Activated CD8-positive, alpha-beta T cell treated with anti-CD3 and anti-CD28 coated beads, Interleukin-2, amount 10 ng/mL, durations not matched to agents 7 days and 5 days (primary cell): Measurements from ENCODE around the gene SHROOM4. TPM values are rescaled to one million over a fixed set of nuclear protein-coding genes. Genes with fewer than 3 reads are reported as not detected.

Source experiments
- ATAC-seq: fragments of 150-1000 bp; cut with Tn5 transposase; one replicate; pipeline ENCODE4 v1.10.0; 2021; ENCODE audit warnings: moderate library complexity
- CTCF ChIA-PET: fragments of 350-600 bp; sonication (Branson Sonifier 250); formaldehyde crosslinking; loops from one replicate; lab custom pipeline; 2021; ENCODE audit warnings: antibody characterized with exemption; lab: Charles Lee
- POLR2A ChIA-PET: fragments of 350-600 bp; sonication (Branson Sonifier 250); formaldehyde crosslinking; loops from one replicate; lab custom pipeline; 2021; ENCODE audit warnings: antibody characterized with exemption; lab: Charles Lee
- DNase-seq: peaks from one replicate; pipeline ENCODE4 v3.0.0-alpha.2; 2020
- H3K27ac Mint-ChIP-seq: one replicate; pipeline ENCODE4 v1.8.0; 2021; ENCODE audit warnings: mild to moderate bottlenecking, mixed read lengths
- H3K27me3 Mint-ChIP-seq: one replicate; pipeline ENCODE4 v1.8.0; 2021; ENCODE audit warnings: low read depth, mixed read lengths
- H3K36me3 Mint-ChIP-seq: one replicate; pipeline ENCODE4 v1.8.0; 2021; ENCODE audit warnings: low read depth, mixed read lengths
- H3K4me1 Mint-ChIP-seq: one replicate; pipeline ENCODE4 v1.8.0; 2021; ENCODE audit warnings: low read depth, mixed read lengths
- H3K4me3 Mint-ChIP-seq: one replicate; pipeline ENCODE4 v1.8.0; 2021; ENCODE audit warnings: mild to moderate bottlenecking, mixed read lengths
- H3K9me3 Mint-ChIP-seq: one replicate; pipeline ENCODE4 v1.8.0; 2022; ENCODE audit warnings: mixed read lengths; ENCODE audit not compliant: insufficient read depth
- total RNA-seq, 2 experiments: library from RNA; stranded (reverse); gene quantifications; one replicate each; pipeline ENCODE4 v1.2.3, GENCODE V29; 2021

Gene SHROOM4
- total RNA-seq, 2 experiments from 2014 or later, result not detected

DNA sequence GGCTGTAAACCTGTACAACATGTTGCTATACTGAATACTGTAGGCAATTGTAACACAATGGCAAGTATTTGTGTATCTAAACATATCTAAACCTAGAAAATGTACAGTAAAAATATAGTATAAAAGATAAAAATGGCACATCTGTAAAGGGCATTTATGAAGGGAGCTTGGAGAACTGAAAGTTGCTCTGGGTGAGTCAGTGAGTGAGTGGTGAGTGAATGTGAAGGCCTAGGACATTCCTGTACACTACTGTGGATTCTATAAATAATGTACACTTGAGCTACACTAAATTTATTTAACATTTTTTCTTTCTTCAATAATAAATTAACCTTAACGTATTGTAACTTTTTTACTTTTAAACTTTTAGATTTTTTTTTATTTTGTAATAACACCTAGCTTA is 5.0 kb upstream of the SHROOM4 start:
- Mint-ChIP-seq H3K9me3 (no peaks in the 10 kb centered on the region), H3K36me3 (no peaks in the 10 kb centered on the region), H3K4me1 (peaks cover 6% of the 10 kb centered on the region), H3K27ac (no peak overlapping the region), H3K4me3 (no peak overlapping the region), H3K27me3 (peaks cover 11% of the 10 kb centered on the region)
- ChIA-PET POLR2A (no interaction called here), CTCF (no interaction called here)
- ATAC-seq (no peak), DNase-seq (no peak)

DNA sequence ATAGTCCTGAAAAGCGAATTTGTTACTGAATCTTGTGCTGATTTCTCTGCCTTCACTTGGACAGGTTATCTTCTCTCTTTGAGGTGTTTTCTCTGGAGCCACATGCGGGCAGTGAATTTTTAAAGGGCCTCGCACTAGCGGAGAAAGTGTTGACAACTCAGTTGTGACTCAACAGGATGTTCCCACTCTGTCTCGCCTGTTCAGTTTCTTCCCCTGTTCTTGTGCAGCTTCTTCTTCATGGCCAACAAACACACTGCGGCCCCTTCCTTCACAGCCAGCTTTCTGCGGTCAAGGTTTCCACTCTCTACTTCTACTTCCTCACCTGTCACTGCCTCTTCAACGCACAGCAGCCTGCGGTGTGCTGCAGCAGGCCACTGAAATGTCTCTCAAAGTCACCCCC is 1.1 kb upstream of the SHROOM4 start:
- no peak for ATAC-seq
- no peak overlapping the region for H3K27ac Mint-ChIP-seq
- POLR2A ChIA-PET, result no interaction called here
- no peak for DNase-seq
- H3K4me1 Mint-ChIP-seq, result peaks cover 8% of the 10 kb centered on the region
- no peaks in the 10 kb centered on the region for H3K36me3 Mint-ChIP-seq
- no peaks in the 10 kb centered on the region for H3K9me3 Mint-ChIP-seq
- peaks cover 30% of the 10 kb centered on the region for H3K27me3 Mint-ChIP-seq
- CTCF ChIA-PET, result no interaction called here
- H3K4me3 Mint-ChIP-seq, result no peak overlapping the region

DNA sequence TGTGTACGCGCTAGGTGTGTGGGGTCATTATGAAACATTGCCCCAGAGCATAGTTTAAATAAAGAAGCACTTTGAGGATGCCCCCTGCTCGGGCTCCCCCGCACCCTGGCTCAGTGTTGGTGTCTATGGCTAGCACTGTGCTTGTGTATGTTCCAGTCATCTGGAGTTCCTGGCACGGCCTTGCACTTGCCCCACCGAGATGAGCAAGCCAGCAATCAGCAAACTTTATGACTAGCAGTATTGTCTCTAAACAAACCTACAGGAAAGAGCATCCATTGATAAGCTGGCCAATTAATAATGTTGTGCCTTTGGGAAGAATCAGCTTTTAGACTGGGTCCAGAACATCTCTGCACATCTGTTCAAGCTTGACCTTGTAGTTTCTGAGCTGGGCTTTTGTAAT is 707 bp upstream of the SHROOM4 start:
- H3K27ac Mint-ChIP-seq, result no peak overlapping the region
- CTCF ChIA-PET, result no interaction called here
- H3K4me3 Mint-ChIP-seq, result no peak overlapping the region
- DNase-seq (no peak), ATAC-seq (no peak)
- H3K9me3 Mint-ChIP-seq, result no peaks in the 10 kb centered on the region
- H3K36me3 Mint-ChIP-seq, result no peaks in the 10 kb centered on the region
- POLR2A ChIA-PET, result no interaction called here
- H3K4me1 Mint-ChIP-seq, result peaks cover 8% of the 10 kb centered on the region
- peaks cover 31% of the 10 kb centered on the region for H3K27me3 Mint-ChIP-seq

DNA sequence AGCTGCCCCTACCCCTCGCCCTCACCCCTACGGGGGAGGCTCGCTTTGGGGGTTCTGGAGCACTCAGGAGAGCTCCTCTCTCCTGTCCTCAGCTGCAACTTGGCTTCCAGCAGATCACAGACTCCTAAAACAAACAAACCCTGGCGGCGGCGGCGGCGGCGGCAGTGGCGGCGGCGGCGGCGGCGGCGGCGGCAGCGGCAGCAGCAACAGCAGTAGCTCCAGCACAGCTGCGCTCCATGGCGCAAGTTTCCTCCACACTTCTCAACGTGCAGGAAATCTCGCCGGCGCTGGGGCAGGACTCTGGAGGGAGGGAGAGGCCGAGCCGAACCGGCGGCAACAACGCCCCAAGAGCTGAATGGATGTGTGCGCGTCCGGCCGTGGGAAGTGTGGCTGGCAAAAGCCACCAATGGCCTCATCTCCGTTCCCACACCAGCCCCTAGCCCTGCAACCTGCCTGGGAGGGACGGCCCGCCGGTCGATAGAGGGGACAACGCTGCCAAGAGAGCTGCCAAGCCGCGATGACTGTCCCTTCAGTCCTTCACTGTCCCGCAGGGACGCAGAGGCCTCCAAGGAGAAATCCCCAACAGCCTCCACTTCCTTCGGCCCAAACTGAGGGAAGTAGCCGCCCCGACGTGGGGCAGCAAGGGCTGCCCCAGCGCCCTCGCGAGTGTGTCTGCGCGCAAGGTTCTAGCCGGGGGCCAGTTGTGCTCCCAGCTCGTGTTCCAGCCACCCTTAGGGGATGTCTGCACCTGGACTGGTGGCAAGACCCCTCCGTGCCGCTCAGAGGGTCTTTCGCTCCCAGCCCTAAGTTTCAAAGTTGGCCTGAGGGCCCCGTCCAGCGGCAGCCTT is 775 bp downstream of the SHROOM4 start:
- DNase-seq (no peak), ATAC-seq (no peak)
- POLR2A ChIA-PET, result no interaction called here
- no peaks in the 10 kb centered on the region for H3K36me3 Mint-ChIP-seq
- CTCF ChIA-PET, result interaction anchor here (0.6 kb wide), 1 partner anchor 72 kb away, joined by 3 read pairs; no protein-coding TSS in a partner anchor
- H3K27ac Mint-ChIP-seq, result no peak overlapping the region
- H3K4me1 Mint-ChIP-seq, result peaks cover 8% of the 10 kb centered on the region
- H3K27me3 Mint-ChIP-seq, result peaks cover 31% of the 10 kb centered on the region
- H3K9me3 Mint-ChIP-seq, result no peaks in the 10 kb centered on the region
- H3K4me3 Mint-ChIP-seq, result no peak overlapping the region

DNA sequence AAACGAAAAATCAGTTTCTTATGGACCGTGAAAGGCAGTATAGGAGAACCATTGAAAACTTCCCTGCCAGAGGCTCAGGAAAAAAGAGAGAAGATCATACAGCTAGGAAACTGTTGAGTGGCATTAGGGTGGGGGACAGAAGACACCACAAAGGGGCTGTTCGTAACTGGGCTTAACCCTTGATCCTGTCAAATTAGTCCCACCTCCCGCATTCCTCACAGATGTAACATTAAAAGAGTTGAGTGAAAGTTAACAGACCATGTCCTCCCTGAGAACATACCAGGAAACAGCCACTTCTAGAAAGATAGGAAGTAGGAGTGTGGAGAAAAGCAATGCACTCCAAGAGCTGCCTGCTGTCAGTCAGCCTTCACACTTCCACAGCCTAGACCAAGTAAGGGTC is 8.7 kb downstream of the SHROOM4 start:
- H3K9me3 Mint-ChIP-seq, result no peaks in the 10 kb centered on the region
- peaks cover 2% of the 10 kb centered on the region for H3K27me3 Mint-ChIP-seq
- CTCF ChIA-PET, result no interaction called here
- POLR2A ChIA-PET, result interaction anchor here (0.6 kb wide), 1 partner anchor 511 kb away, joined by 3 read pairs; no protein-coding TSS in a partner anchor
- no peak overlapping the region for H3K4me3 Mint-ChIP-seq
- ATAC-seq, result no peak
- H3K36me3 Mint-ChIP-seq, result no peaks in the 10 kb centered on the region
- H3K27ac Mint-ChIP-seq, result no peak overlapping the region
- no peak for DNase-seq
- no peaks in the 10 kb centered on the region for H3K4me1 Mint-ChIP-seq

DNA sequence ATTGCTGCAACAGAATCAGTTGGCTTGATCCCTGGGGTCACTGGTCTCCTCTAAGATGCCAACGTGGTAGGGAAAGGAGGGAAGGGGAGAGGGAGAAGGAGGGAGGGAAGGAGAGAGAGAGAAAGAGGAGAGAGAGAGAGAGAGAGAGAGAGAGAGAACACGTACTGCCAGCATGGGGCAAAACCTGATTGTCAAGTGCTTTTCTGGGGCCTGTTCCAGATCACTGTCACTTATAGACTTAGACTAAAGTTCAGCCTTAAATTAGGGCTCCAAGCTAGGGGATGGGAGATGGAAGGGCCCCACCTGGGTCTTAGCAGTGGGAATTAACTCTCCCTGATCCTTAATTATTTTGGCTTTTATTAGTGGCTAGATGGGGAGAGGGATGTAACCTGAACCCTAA is 12.9 kb downstream of the SHROOM4 start:
- Mint-ChIP-seq H3K9me3 (no peaks in the 10 kb centered on the region), H3K4me3 (no peak overlapping the region), H3K4me1 (no peaks in the 10 kb centered on the region)

DNA sequence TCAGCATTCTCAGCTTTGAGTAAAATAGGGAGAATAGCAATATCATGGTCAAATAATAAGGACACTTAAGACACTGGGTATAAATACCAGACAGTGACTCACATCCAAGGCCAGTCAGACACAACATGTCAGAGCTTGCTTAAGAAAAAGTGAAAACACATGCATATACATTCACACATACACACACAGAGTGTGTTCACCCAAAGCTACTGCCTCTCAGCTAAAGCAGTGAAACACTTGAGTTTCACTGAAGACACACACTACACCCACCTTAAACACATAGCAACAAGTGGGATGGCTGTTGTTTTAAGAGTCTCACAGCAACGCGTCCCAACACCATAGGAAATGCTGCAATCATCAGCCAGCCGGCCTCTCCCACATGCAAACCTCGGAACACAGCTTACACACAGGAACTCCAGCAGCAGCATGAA is 14.4 kb downstream of the SHROOM4 start:
- no peak overlapping the region for H3K27ac Mint-ChIP-seq
- no peaks in the 10 kb centered on the region for H3K36me3 Mint-ChIP-seq
- ATAC-seq (no peak), DNase-seq (no peak)
- H3K4me1 Mint-ChIP-seq, result no peaks in the 10 kb centered on the region
- H3K9me3 Mint-ChIP-seq, result no peaks in the 10 kb centered on the region
- no peaks in the 10 kb centered on the region for H3K27me3 Mint-ChIP-seq
- POLR2A ChIA-PET, result no interaction called here
- no peak overlapping the region for H3K4me3 Mint-ChIP-seq
- CTCF ChIA-PET, result no interaction called here

More for the DNA sequence above, 12.9 kb downstream of the SHROOM4 start:
- H3K27ac Mint-ChIP-seq, result no peak overlapping the region
- no peaks in the 10 kb centered on the region for H3K27me3 Mint-ChIP-seq
- ChIA-PET POLR2A (interaction anchor here (0.7 kb wide), 1 partner anchor 88 kb away, joined by 4 read pairs; no protein-coding TSS in a partner anchor), CTCF (no interaction called here)
- no peaks in the 10 kb centered on the region for H3K36me3 Mint-ChIP-seq
- ATAC-seq, result no peak
- DNase-seq, result no peak

DNA sequence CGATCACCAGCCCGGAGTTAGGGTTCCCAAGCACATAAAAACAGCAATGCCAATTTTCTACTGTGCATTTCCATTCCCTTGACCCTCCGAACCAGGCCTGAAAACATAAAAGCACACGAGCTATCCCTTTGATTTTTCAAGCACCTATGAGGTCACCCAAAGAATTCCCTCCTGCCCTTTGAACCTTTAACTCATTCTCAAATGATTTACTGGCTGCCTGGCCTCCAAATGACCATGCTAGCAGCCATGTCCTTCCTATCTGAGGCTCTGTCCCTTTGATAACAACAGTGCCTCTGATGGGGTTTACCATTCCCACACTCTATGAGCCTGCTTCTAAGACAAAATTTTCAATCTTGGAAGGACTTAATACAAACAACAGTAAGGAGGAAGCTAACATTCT is 15.2 kb downstream of the SHROOM4 start:
- ATAC-seq (no peak), DNase-seq (no peak)
- ChIA-PET CTCF (no interaction called here), POLR2A (no interaction called here)
- no peaks in the 10 kb centered on the region for H3K9me3 Mint-ChIP-seq
- H3K36me3 Mint-ChIP-seq, result no peaks in the 10 kb centered on the region
- no peaks in the 10 kb centered on the region for H3K27me3 Mint-ChIP-seq
- no peak overlapping the region for H3K4me3 Mint-ChIP-seq
- no peak overlapping the region for H3K27ac Mint-ChIP-seq
- no peaks in the 10 kb centered on the region for H3K4me1 Mint-ChIP-seq

DNA sequence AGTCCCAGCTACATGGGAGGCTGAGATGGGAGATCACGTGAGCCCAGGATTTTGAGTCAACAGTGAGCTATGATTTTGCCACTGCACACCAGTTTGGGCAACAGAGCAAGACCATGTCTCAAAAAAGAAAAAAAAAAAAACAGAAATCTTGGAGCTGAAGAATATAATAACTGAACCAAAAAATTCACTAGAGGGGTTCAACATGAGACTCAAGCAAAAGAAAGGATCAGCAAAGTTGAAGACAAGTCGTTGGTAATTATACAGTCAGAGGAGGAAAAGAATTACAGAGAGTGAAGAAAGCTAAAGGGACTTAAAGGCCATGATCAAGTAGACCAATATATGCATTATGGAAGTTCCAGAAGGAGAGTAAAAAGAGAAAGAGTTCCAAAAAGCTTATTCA is 26.9 kb downstream of the SHROOM4 start:
- CTCF ChIA-PET, result no interaction called here
- no peaks in the 10 kb centered on the region for H3K9me3 Mint-ChIP-seq
- DNase-seq, result no peak
- H3K4me1 Mint-ChIP-seq, result no peaks in the 10 kb centered on the region
- no peaks in the 10 kb centered on the region for H3K36me3 Mint-ChIP-seq
- ATAC-seq, result no peak
- POLR2A ChIA-PET, result no interaction called here
- H3K27ac Mint-ChIP-seq, result no peak overlapping the region
- peaks cover 3% of the 10 kb centered on the region for H3K27me3 Mint-ChIP-seq
- no peak overlapping the region for H3K4me3 Mint-ChIP-seq

DNA sequence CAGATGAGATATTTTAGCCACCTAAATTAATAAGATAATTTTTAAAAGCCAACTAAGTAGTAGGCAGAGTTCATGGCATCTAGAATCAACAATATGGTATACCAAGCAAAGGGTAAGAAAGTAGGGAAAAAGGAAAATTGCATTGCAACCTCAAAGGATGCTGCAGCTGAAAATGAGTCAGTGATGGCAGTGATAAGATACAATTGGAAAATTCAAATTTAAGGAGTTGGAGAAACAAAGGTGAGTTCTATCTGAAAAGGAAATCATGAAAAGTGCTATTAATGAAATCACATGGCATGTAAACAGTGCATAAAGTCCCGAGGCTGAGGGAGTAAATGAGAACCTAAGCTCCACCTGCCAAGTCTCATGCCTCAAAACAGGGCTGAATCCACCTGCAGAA is 33.9 kb downstream of the SHROOM4 start:
- ChIA-PET POLR2A (no interaction called here), CTCF (no interaction called here)
- H3K27me3 Mint-ChIP-seq, result no peaks in the 10 kb centered on the region
- DNase-seq, result no peak
- no peak overlapping the region for H3K27ac Mint-ChIP-seq
- H3K9me3 Mint-ChIP-seq, result no peaks in the 10 kb centered on the region
- H3K36me3 Mint-ChIP-seq, result no peaks in the 10 kb centered on the region
- no peak overlapping the region for H3K4me3 Mint-ChIP-seq
- ATAC-seq, result no peak
- H3K4me1 Mint-ChIP-seq, result no peaks in the 10 kb centered on the region

DNA sequence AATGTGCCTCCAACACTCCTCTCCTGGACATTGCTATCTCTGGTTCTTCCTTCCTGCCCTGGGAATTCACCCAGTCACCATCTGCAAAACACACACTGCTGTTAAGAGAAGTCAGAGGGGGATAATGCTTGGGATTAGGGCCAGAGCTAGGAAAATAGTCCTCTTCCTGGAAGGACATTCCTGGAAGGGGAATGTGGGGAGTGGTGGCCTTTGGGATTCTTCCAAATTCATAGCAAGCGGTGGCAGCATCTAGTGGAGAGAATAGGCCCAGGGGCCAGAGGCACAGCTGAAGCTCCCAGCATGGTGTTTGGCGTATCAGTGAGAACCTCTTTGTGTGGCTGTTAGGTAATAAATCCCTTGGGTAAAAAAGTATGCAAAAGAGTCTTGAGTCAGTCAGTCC is 34.3 kb downstream of the SHROOM4 start:
- H3K4me1 Mint-ChIP-seq, result no peaks in the 10 kb centered on the region
- H3K27me3 Mint-ChIP-seq, result no peaks in the 10 kb centered on the region
- H3K4me3 Mint-ChIP-seq, result no peak overlapping the region
- ChIA-PET CTCF (no interaction called here), POLR2A (no interaction called here)
- no peak for ATAC-seq
- no peak for DNase-seq
- H3K9me3 Mint-ChIP-seq, result no peaks in the 10 kb centered on the region
- no peaks in the 10 kb centered on the region for H3K36me3 Mint-ChIP-seq
- no peak overlapping the region for H3K27ac Mint-ChIP-seq

DNA sequence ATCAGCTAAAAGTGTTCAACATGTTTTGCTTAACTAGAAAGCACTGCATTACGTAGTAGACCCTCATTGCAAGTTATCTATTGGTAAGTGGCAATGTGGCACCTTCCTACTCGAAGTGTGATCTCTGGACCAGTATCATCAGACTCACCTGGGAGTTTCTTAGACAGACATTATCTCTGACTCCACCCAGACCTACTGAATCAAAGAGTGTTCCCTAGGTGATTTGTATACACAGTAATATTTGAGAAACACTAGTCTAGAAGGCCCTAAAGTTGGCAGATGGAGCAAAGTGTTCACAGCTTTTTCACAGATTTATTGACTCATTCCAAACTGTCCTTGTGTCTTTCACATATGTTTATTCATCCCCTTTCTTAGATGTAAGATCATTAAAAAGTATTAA is 35.7 kb downstream of the SHROOM4 start:
- H3K4me1 Mint-ChIP-seq, result no peaks in the 10 kb centered on the region
- H3K27ac Mint-ChIP-seq, result no peak overlapping the region
- no peak for ATAC-seq
- ChIA-PET CTCF (no interaction called here), POLR2A (no interaction called here)
- H3K9me3 Mint-ChIP-seq, result no peaks in the 10 kb centered on the region
- H3K4me3 Mint-ChIP-seq, result no peak overlapping the region
- H3K36me3 Mint-ChIP-seq, result no peaks in the 10 kb centered on the region
- H3K27me3 Mint-ChIP-seq, result no peaks in the 10 kb centered on the region
- DNase-seq, result no peak
